ENCODE results near the gene FBXO15. TPM values are rescaled to one million over a fixed set of nuclear protein-coding genes. Genes with fewer than 3 reads are reported as not detected.

FBXO15 gene
- total RNA-seq, 2 donors from 2014 or later = 1.3 to 3.0 TPM

GRCh38 chr18:74155276-74155675 lies 7.6 kb upstream of the FBXO15 start:
- Histone ChIP-seq H3K27me3 (ENCODE audit: control insufficient read depth, insufficient read depth, low read length, poor library complexity, severe bottlenecking) (no peaks in the 10 kb centered on the region), H3K9ac (ENCODE audit: extremely low read depth, low read length, poor library complexity, severe bottlenecking) (no peak overlapping the region), H3K27ac (ENCODE audit: low read depth, low read length) (no peak overlapping the region), H3K9me3 (ENCODE audit: control insufficient read depth, low read length) (no peaks in the 10 kb centered on the region), H3K4me3 (ENCODE audit: low read length) (no peak overlapping the region), H3K4me1 (ENCODE audit: control insufficient read depth, insufficient read depth, low read length) (no peaks in the 10 kb centered on the region), H3K36me3 (ENCODE audit: control insufficient read depth, insufficient read depth, low read length) (peaks cover 49% of the 10 kb centered on the region)
- no peak for DNase-seq
- Mint-ChIP-seq H3K4me1 (no peaks in the 10 kb centered on the region), H3K4me3 (no peak overlapping the region), H3K9me3 (no peaks in the 10 kb centered on the region), H3K27ac (no peak overlapping the region), H3K27me3 (ENCODE audit: insufficient read depth) (no peaks in the 10 kb centered on the region), H3K36me3 (ENCODE audit: low read depth) (peaks cover 21% of the 10 kb centered on the region)
- TF ChIP-seq, protein P1, sequence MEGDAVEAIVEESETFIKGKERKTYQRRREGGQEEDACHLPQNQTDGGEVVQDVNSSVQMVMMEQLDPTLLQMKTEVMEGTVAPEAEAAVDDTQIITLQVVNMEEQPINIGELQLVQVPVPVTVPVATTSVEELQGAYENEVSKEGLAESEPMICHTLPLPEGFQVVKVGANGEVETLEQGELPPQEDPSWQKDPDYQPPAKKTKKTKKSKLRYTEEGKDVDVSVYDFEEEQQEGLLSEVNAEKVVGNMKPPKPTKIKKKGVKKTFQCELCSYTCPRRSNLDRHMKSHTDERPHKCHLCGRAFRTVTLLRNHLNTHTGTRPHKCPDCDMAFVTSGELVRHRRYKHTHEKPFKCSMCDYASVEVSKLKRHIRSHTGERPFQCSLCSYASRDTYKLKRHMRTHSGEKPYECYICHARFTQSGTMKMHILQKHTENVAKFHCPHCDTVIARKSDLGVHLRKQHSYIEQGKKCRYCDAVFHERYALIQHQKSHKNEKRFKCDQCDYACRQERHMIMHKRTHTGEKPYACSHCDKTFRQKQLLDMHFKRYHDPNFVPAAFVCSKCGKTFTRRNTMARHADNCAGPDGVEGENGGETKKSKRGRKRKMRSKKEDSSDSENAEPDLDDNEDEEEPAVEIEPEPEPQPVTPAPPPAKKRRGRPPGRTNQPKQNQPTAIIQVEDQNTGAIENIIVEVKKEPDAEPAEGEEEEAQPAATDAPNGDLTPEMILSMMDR (conservative IDR thresholded peaks at IDR 0.05) = no peak
- 90 to 95% methylated on average over 3 to 4 of the region's 4 CpGs for WGBS, 2 experiments (ENCODE audit: insufficient coverage in 1 of 2, insufficient read length in 1 of 2)

GRCh38 chr18:74154716-74155115 lies 7.1 kb upstream of the FBXO15 start:
- H3K9me3 ChIP-seq (ENCODE audit: control insufficient read depth, low read length) = no peaks in the 10 kb centered on the region
- H3K9me3 Mint-ChIP-seq = no peaks in the 10 kb centered on the region
- peaks cover 19% of the 10 kb centered on the region for H3K36me3 Mint-ChIP-seq (ENCODE audit: low read depth)
- WGBS, 2 experiments (ENCODE audit: insufficient coverage in 1 of 2, insufficient read length in 1 of 2) = 96 to 97% methylated on average over 3 to 4 of the region's 4 CpGs
- H3K4me1 ChIP-seq (ENCODE audit: control insufficient read depth, insufficient read depth, low read length) = peaks cover 3% of the 10 kb centered on the region
- H3K27ac Mint-ChIP-seq = no peak overlapping the region
- no peak overlapping the region for H3K27ac ChIP-seq (ENCODE audit: low read depth, low read length)
- no peak overlapping the region for H3K4me3 Mint-ChIP-seq
- no peak overlapping the region for H3K9ac ChIP-seq (ENCODE audit: extremely low read depth, low read length, poor library complexity, severe bottlenecking)
- TF ChIP-seq, protein P1 (conservative IDR thresholded peaks at IDR 0.05) = no peak
- no peaks in the 10 kb centered on the region for H3K27me3 Mint-ChIP-seq (ENCODE audit: insufficient read depth)
- H3K36me3 ChIP-seq (ENCODE audit: control insufficient read depth, insufficient read depth, low read length) = peaks cover 49% of the 10 kb centered on the region
- no peaks in the 10 kb centered on the region for H3K27me3 ChIP-seq (ENCODE audit: control insufficient read depth, insufficient read depth, low read length, poor library complexity, severe bottlenecking)
- peaks cover 3% of the 10 kb centered on the region for H3K4me1 Mint-ChIP-seq
- DNase-seq = no peak
- H3K4me3 ChIP-seq (ENCODE audit: low read length) = no peak overlapping the region

GRCh38 chr18:74153793-74154192 lies 6.2 kb upstream of the FBXO15 start:
- Histone ChIP-seq H3K9me3 (ENCODE audit: control insufficient read depth, low read length) (no peaks in the 10 kb centered on the region), H3K4me3 (ENCODE audit: low read length) (no peak overlapping the region), H3K9ac (ENCODE audit: extremely low read depth, low read length, poor library complexity, severe bottlenecking) (no peak overlapping the region), H3K27me3 (ENCODE audit: control insufficient read depth, insufficient read depth, low read length, poor library complexity, severe bottlenecking) (no peaks in the 10 kb centered on the region), H3K4me1 (ENCODE audit: control insufficient read depth, insufficient read depth, low read length) (peaks cover 8% of the 10 kb centered on the region), H3K27ac (ENCODE audit: low read depth, low read length) (no peak overlapping the region), H3K36me3 (ENCODE audit: control insufficient read depth, insufficient read depth, low read length) (peaks cover 41% of the 10 kb centered on the region)
- Mint-ChIP-seq H3K9me3 (no peaks in the 10 kb centered on the region), H3K27me3 (ENCODE audit: insufficient read depth) (no peaks in the 10 kb centered on the region), H3K4me1 (peaks cover 10% of the 10 kb centered on the region), H3K36me3 (ENCODE audit: low read depth) (peaks cover 16% of the 10 kb centered on the region), H3K4me3 (no peak overlapping the region), H3K27ac (no peak overlapping the region)
- DNase-seq = no peak
- TF ChIP-seq, protein P1 (conservative IDR thresholded peaks at IDR 0.05) = no peak
- 99 to 100% methylated on average over 1 to 3 of the region's 4 CpGs for WGBS, 2 experiments (ENCODE audit: insufficient coverage in 1 of 2, insufficient read length in 1 of 2)
